Left lung (tissue), 10 donors: ENCODE measurements around the gene HABP4. TPM values are rescaled to one million over a fixed set of nuclear protein-coding genes. Genes with fewer than 3 reads are reported as not detected.
"Not testable (repeated sequence)": the region's sequence is repeated elsewhere in the genome, so short reads cannot be mapped to it uniquely, and the experiment has no call there.

Source experiments
- ATAC-seq: fragments of 200-7000 bp; cut with Tn5 transposase; one replicate; pipeline ENCODE4 v1.9.1; 2020; ENCODE audit warnings: moderate library complexity
- DNase-seq, 4 donors: peaks; one replicate each; pipeline ENCODE4 v3.0.0-alpha.2; 2013 to 2020
- H3K27ac ChIP-seq, 2 donors: fragments of 200-600 bp; sonication (generic) in 1 of 2; one replicate each; pipeline versions ENCODE4 v1.5.0 to v1.8.0; 2020 to 2021
- H3K27me3 ChIP-seq, 2 donors: fragments of 200-600 bp; sonication (generic) in 1 of 2; one replicate each; pipeline versions ENCODE4 v1.5.0 to v1.8.0; 2020 to 2021
- H3K36me3 ChIP-seq, 2 donors: fragments of 200-600 bp; sonication (generic) in 1 of 2; one replicate each; pipeline versions ENCODE4 v1.5.0 to v1.8.0; 2020 to 2021
- H3K4me1 ChIP-seq, 2 donors: fragments of 200-600 bp; one replicate each; pipeline ENCODE4 v1.8.0; 2021
- H3K4me3 ChIP-seq, 2 donors: fragments of 200-600 bp; sonication (generic) in 1 of 2; one replicate each; pipeline versions ENCODE4 v1.5.0 to v1.8.0; 2020 to 2021; ENCODE audit warnings: mild to moderate bottlenecking in 1 of 2
- H3K9me3 ChIP-seq, 2 donors: fragments of 200-600 bp; sonication (generic) in 1 of 2; one replicate each; pipeline versions ENCODE4 v1.5.0 to v1.8.0; 2020 to 2021
- intact Hi-C, 2 donors: fragments of 100-400 bp; cut with DNase I; formaldehyde crosslinking; loops; one replicate each; pipeline versions ENCODE4 v1.11.2 to v1.14.2; 2022
- polyA plus RNA-seq, 6 donors: library from polyadenylated mRNA; unstranded; fragments of 120-200 nt; gene quantifications; one replicate each; pipeline ENCODE4 v1.2.1, GENCODE V29; 2013; ENCODE audit not compliant: insufficient read length in 6 of 6
- total RNA-seq, 2 donors: library from RNA; stranded (reverse); fragmentation: NEBNext Ultra II Directional; extraction: Animal tissue kit (Norgen Biotek cat#: 25700); gene quantifications; one replicate each; pipeline ENCODE4 v1.2.1, GENCODE V29; 2021
- TF ChIP-seq, protein P1 (sequence below), 2 donors: fragments of 200-600 bp; sonication (generic) in 1 of 2; IDR thresholded peaks; one replicate each; pipeline versions ENCODE4 v1.5.0 to v1.8.0; 2021; ENCODE audit warnings: antibody characterized with exemption in 2 of 2
- donor health status: DM: no; HTN: yes; CAD: no.
- donor health status: DM: no; HTN: no; CAD: no.

HABP4 gene
- total and polyA plus RNA-seq, 8 donors: 8.0 to 17.1 (median 9.9) TPM

DNA sequence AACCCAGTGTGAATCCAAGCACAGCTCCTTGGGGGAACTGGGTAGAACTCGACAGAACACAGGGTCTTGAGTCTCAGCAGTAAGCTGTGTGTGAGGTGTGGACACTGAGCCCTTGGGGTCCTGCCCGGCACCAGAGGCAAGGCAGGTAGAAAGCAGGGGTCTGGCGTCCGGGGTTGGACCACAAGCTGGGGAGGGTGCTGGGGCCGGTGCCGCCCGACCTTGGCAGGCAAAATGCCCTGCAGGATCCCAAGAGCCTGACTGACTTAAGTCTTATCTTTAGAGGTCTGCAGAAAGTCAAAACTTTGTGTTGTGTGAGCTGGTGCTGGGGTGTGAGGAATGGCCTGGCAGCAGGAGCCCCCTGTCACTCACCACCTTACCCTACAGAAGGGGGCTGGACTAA lies 49.3 kb downstream of the HABP4 start:
- Histone ChIP-seq H3K9me3 (no peaks in the 10 kb centered on the region), H3K4me1 (peaks cover 0 to 3% of the 10 kb centered on the region in 2 donors), H3K27me3 (no peaks in the 10 kb centered on the region), H3K4me3 (no peak overlapping the region), H3K27ac (no peak overlapping the region), H3K36me3 (no peaks in the 10 kb centered on the region)
- DNase-seq: no peak
- no peak for ATAC-seq
- intact Hi-C loops: no loop called here
- TF ChIP-seq, protein P1, sequence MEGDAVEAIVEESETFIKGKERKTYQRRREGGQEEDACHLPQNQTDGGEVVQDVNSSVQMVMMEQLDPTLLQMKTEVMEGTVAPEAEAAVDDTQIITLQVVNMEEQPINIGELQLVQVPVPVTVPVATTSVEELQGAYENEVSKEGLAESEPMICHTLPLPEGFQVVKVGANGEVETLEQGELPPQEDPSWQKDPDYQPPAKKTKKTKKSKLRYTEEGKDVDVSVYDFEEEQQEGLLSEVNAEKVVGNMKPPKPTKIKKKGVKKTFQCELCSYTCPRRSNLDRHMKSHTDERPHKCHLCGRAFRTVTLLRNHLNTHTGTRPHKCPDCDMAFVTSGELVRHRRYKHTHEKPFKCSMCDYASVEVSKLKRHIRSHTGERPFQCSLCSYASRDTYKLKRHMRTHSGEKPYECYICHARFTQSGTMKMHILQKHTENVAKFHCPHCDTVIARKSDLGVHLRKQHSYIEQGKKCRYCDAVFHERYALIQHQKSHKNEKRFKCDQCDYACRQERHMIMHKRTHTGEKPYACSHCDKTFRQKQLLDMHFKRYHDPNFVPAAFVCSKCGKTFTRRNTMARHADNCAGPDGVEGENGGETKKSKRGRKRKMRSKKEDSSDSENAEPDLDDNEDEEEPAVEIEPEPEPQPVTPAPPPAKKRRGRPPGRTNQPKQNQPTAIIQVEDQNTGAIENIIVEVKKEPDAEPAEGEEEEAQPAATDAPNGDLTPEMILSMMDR (IDR thresholded peaks at IDR 0.05): no peak

DNA sequence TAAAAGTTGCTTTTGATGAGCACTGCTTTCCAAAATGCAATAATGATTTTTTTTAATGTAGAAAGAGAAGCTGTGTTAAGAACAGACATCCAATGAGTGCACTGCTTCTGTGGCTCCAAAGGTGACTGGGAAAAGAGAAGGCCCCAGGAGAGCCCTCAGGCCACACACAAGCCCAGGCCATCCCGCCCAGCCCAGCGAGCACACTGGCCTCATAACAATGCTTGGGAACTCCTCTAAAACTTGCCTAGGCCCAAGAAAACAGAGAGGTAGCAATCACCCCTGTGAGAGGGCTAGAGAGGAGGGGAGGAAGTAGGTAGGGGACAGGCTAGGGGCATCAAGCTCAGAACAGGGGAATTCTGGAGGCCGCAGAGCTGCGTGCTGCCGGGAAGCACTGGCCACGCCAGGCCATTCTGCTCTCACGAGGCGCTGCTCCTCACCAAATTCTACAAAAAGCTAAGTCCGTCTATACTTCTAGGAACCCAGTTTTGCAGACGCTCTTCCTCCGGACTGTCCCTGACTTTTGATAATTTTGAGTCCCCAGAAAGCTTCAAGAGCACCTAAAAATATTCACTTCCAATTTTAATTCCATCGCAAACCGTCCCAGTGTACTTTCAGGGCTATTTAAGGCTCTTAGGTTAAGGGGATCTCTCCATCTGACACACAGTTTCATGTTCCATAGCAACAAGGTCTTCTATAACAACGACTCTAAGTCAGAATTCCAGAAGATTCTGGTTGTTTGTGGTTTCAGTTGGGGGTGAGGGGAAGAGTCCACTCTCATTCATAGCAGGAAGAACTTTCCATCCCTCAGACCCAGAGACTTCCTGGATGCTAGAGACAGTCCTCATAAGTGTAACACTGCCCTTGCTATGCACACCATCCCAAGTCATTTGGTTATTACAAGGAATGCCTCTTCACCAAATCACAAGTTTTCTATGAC lies 51.0 kb downstream of the HABP4 start:
- intact Hi-C loops: no loop called here
- Histone ChIP-seq H3K27me3 (no peaks in the 10 kb centered on the region), H3K27ac (no peak overlapping the region), H3K9me3 (no peaks in the 10 kb centered on the region), H3K4me1 (no peaks in the 10 kb centered on the region), H3K36me3 (no peaks in the 10 kb centered on the region), H3K4me3 (no peak overlapping the region)
- DNase-seq (no peak), ATAC-seq (no peak)
- TF ChIP-seq, protein P1 (IDR thresholded peaks at IDR 0.05): no peak

DNA sequence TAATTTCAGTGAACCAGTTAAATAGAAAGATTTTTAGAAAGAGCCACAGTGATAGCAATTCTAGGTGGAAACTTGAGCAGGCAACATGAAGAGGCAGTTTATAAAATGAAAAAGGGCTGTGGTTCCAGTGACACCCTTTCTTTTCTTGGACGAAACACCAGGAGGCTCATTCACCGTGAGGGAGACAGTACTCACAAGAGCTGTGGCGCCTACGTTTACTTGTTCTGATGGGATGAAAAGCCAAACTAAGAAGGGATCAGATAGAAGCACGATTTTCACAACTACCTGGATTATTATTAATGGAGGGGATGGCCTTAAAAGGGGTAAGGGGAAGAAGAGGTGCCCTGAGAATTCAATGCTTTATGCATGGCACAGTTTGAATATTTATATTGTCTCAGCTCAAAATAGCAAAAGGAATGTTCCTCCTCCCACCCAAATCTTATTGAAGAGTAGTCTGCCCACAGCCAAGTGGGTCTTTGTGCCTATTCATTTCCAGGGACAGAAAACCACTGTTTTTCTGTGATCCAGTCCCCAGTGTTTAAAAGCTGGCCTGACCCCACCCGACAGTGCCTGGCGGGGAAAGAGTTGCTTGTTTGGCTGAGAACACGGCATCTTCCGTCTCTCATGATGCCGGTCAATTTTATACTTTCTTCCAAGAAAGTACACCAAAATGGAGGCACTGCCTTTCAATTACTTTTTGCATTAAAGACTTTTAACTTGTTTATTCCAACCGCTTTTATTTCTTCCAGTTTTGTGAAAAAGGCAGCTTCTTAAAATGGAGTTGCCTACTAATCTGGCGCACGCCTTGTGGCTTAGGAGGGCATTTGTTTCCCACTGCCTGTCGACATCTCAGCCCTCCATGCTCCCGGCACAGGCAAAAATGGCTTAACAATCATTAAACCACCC lies 51.9 kb downstream of the HABP4 start:
- intact Hi-C loops: no loop called here
- no peak for DNase-seq
- Histone ChIP-seq H3K36me3 (no peaks in the 10 kb centered on the region), H3K27me3 (no peaks in the 10 kb centered on the region), H3K4me3 (no peak overlapping the region), H3K4me1 (no peaks in the 10 kb centered on the region), H3K9me3 (no peaks in the 10 kb centered on the region), H3K27ac (peak overlapping the region in 1 of 2 donors; percentile 17)
- TF ChIP-seq, protein P1 (IDR thresholded peaks at IDR 0.05): no peak
- no peak for ATAC-seq

DNA sequence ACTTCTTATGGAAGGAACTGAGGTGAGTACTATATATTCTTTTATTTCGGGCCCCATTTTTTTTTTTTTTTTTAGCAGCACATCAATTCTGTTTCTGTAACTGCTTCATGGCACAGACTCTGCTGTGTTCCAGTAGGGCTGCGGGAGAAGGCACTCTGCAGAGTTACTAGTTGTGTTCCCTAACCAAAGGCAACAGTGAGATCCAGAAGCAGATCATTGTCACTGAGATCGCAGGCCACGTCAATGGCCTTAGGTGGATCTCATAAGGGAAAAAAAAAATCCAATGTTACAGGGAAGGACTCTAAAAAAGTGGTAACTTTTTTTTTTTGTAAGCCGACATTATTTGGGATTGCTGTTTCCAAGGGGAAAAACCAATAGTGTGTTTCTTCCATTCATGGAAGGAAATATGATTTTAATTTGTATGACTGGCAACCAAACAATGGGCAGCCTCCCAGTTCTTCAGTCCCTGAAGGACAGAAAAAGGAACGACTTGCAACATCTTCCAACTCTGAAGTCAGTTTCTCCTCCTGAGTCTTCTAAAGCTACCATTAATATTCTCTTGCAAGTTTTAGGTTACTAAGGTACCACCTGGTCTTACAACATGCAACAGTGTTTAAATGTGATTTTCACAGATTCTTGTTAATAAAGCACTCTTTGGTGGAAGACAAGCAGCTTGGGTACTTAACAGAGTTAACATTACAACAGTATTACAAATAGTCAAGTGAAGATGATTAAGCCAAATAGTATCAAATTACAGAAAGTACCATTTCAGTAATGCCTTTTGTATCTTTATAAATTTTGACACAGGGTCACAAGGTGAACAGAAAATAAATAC lies 52.8 kb downstream of the HABP4 start:
- Histone ChIP-seq H3K27me3 (no peaks in the 10 kb centered on the region), H3K9me3 (no peaks in the 10 kb centered on the region), H3K4me3 (no peak overlapping the region), H3K27ac (peak overlapping the region in 1 of 2 donors; percentile 17), H3K4me1 (no peaks in the 10 kb centered on the region), H3K36me3 (no peaks in the 10 kb centered on the region)
- intact Hi-C loops: no loop called here
- TF ChIP-seq, protein P1 (IDR thresholded peaks at IDR 0.05): no peak
- DNase-seq: no peak
- no peak for ATAC-seq

DNA sequence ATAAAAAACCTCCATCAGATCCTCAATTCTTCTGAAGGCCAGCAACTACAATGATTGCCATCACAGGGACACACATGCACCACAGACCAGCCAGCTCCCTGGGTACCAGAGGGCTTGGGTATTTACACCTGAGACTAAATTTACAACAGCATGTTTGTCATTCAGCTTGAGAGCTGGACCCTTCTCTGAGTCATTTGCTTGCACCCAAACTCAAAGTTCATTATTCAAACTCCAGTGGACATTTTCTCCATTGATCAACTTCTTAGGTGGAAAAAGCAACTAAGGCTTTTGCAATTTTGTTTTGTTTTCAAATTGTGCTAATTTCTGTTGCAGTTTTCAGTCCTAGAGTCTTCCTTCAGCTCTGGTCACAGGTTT lies 53.4 kb downstream of the HABP4 start:
- H3K4me1 ChIP-seq, H3K4me3 ChIP-seq, DNase-seq, H3K27me3 ChIP-seq, intact Hi-C loops, ATAC-seq, H3K9me3 ChIP-seq, H3K36me3 ChIP-seq, H3K27ac ChIP-seq: not testable (repeated sequence)
